ENCODE results near the gene C12orf75.

- TF ChIP-seq POLR2AphosphoS5 (IDR thresholded peaks at IDR 0.05; ENCODE audit: borderline replicate concordance, low read depth, low read length) (no peak), FOXP2 (optimal IDR thresholded peaks at IDR 0.05; ENCODE audit: control extremely low read depth, extremely low read length, insufficient read depth) (no peak), EZH2 (IDR thresholded peaks at IDR 0.05) (no peak)
Observed at GRCh38 chr12:105315130-105315529, 15.4 kb upstream of the C12orf75 start.

Measured in SK-N-MC (cell line).